Panc1 (cell line): ENCODE results near the gene MAGEA1. TPM values are rescaled to one million over a fixed set of nuclear protein-coding genes. Genes with fewer than 3 reads are reported as not detected.

Source experiments
- ATAC-seq: fragments of 200-7000 bp; cut with Tn5 transposase; 2 replicates; pipeline ENCODE4 v1.9.1; 2020; ENCODE audit warnings: mild to moderate bottlenecking, moderate library complexity
- BruUV-seq: library from RNA; stranded (reverse); fragments of 400-500 nt; replicated peaks from 2 replicates; lab custom pipeline; 2021; lab: Mats Ljungman, UMichigan
- CTCF ChIA-PET: fragments of 300-600 bp; sonication (Branson Sonifier 250); formaldehyde crosslinking; loops from one replicate; lab custom pipeline; 2022; ENCODE audit warnings: antibody characterized with exemption; lab: Charles Lee
- POLR2A ChIA-PET: fragments of 300-600 bp; sonication (Branson Sonifier 250); formaldehyde crosslinking; loops from one replicate; lab custom pipeline; 2022; ENCODE audit warnings: antibody characterized with exemption; lab: Charles Lee
- DNase-seq: peaks from one replicate; pipeline ENCODE4 v3.0.0-alpha.2; 2010; ENCODE audit warnings: low read depth, low spot score
- H3K27ac ChIP-seq: 2 replicates; pipeline ENCODE4 v1.5.1; 2011; ENCODE audit warnings: mild to moderate bottlenecking, low read length, inconsistent platforms
- H3K27me3 ChIP-seq: fragments of 200-500 bp; sonication (Bioruptor generic); 2 replicates; pipeline ENCODE4 v1.6.0; 2014; ENCODE audit warnings: low read length, inconsistent platforms; ENCODE audit not compliant: control insufficient read depth, insufficient read depth
- H3K36me3 ChIP-seq: fragments of 200-500 bp; sonication (Bioruptor generic); 2 replicates; pipeline ENCODE4 v1.5.1; 2014; ENCODE audit warnings: inconsistent platforms, mild to moderate bottlenecking, low read length, moderate library complexity; ENCODE audit not compliant: control insufficient read depth, insufficient read depth
- H3K4me1 ChIP-seq: 2 replicates; pipeline ENCODE4 v1.5.1; 2011; ENCODE audit warnings: inconsistent platforms, mild to moderate bottlenecking, low read length, moderate library complexity; ENCODE audit not compliant: control insufficient read depth, insufficient read depth
- H3K4me3 ChIP-seq, 2 experiments: 2 replicates each; pipeline ENCODE4 v1.5.1; 2011 to 2012; ENCODE audit warnings: low read depth in 2 of 2, low read length in 2 of 2, mild to moderate bottlenecking in 2 of 2, inconsistent platforms in 1 of 2, moderate library complexity in 1 of 2
- H3K9me3 ChIP-seq: fragments of 200-500 bp; sonication (Bioruptor generic); 2 replicates; pipeline ENCODE4 v1.5.1; 2014; ENCODE audit warnings: low read depth, mild to moderate bottlenecking, inconsistent platforms, low read length, moderate library complexity; ENCODE audit not compliant: control insufficient read depth, insufficient read depth
- CTCF ChIP-seq: fragments of 450-650 bp; IDR thresholded peaks from 2 replicates; pipeline ENCODE4 v1.5.1; 2017; ENCODE audit warnings: mild to moderate bottlenecking
- POLR2AphosphoS5 ChIP-seq: IDR thresholded peaks from 2 replicates; pipeline ENCODE4 v1.6.1; 2012; ENCODE audit warnings: mild to moderate bottlenecking, low read depth, low read length, moderate library complexity
- REST ChIP-seq, 2 experiments: IDR thresholded peaks; 2 replicates each; pipeline ENCODE4 v1.6.1; 2011 to 2012; ENCODE audit warnings: low read depth in 2 of 2, control low read depth in 1 of 2, low read length in 1 of 2, mild to moderate bottlenecking in 1 of 2, moderate library complexity in 1 of 2; ENCODE audit not compliant: insufficient read depth in 1 of 2
- SIN3A ChIP-seq: IDR thresholded peaks from 2 replicates; pipeline ENCODE4 v1.6.1; 2012; ENCODE audit warnings: low read depth, mild to moderate bottlenecking, low read length, moderate library complexity, borderline replicate concordance; ENCODE audit not compliant: insufficient read depth
- TCF7L2 ChIP-seq: IDR thresholded peaks from 2 replicates; pipeline ENCODE4 v1.6.1; 2011; ENCODE audit warnings: mild to moderate bottlenecking, low read depth, low read length, inconsistent platforms
- in situ Hi-C: cut with HindIII; loops from 2 replicates; pipeline ENCODE4 v1.10.0; 2016; ENCODE audit warnings: low sequenced_read_pairs, low pct_unique_long_range_greater_than_20kb
- intact Hi-C: fragments of 100-400 bp; cut with micrococcal nuclease; formaldehyde crosslinking; loops from one replicate; pipeline ENCODE4 v1.10.0; 2022; ENCODE audit not compliant: unreplicated experiment
- total RNA-seq: library from RNA; stranded (reverse); gene quantifications from one replicate; pipeline ENCODE4 v1.2.1, GENCODE V29; 2021; ENCODE audit not compliant: unreplicated experiment

The MAGEA1 gene
- total RNA-seq, 1 experiment from 2014 or later: not detected

- no peak overlapping the region for H3K4me3 ChIP-seq
- ChIA-PET POLR2A (no interaction called here), CTCF (no interaction called here)
- in situ Hi-C loops (no loop called here), intact Hi-C loops (no loop called here)
- BruUV-seq: no TSS peak
- TF ChIP-seq REST (IDR thresholded peaks at IDR 0.05; ENCODE audit: insufficient read depth in 1 of 2, low read depth in 2 of 2, low read length in 1 of 2) (no peak), CTCF (no peak), SIN3A (no peak)
- no peaks in the 10 kb centered on the region for H3K9me3 ChIP-seq
- H3K36me3 ChIP-seq: no peaks in the 10 kb centered on the region; the same call in 1 of the 2 replicates
- DNase-seq (no peak), ATAC-seq (no peak)
- H3K27ac ChIP-seq: no peak overlapping the region
- H3K27me3 ChIP-seq: peaks cover 6% of the 10 kb centered on the region; the same call in 1 of the 2 replicates
- H3K4me1 ChIP-seq: no peaks in the 10 kb centered on the region
These were observed 25.6 kb upstream of the MAGEA1 start for GRCh38 chrX:153153516-153153915.

GRCh38 chrX:153157450-153157849, 21.6 kb upstream of the MAGEA1 start:
- intact Hi-C loops (no loop called here), in situ Hi-C loops (no loop called here)
- Histone ChIP-seq H3K4me3 (no peak overlapping the region), H3K9me3 (no peaks in the 10 kb centered on the region), H3K27ac (no peak overlapping the region), H3K36me3 (no peaks in the 10 kb centered on the region), H3K27me3 (peaks cover 9% of the 10 kb centered on the region), H3K4me1 (no peaks in the 10 kb centered on the region)
- TF ChIP-seq POLR2AphosphoS5: no peak
- TF ChIP-seq CTCF: no peak
- TF ChIP-seq SIN3A: no peak
- TF ChIP-seq REST (IDR thresholded peaks at IDR 0.05; ENCODE audit: insufficient read depth in 1 of 2, low read depth in 2 of 2, low read length in 1 of 2): no peak
- TF ChIP-seq TCF7L2: no peak
- POLR2A ChIA-PET: no interaction called here
- no TSS peak for BruUV-seq
- CTCF ChIA-PET: no interaction called here
- ATAC-seq: no peak
- no peak for DNase-seq
